Mesothelial cell of epicardium (in vitro differentiated cells): ENCODE measurements around the gene CBFB. TPM values are rescaled to one million over a fixed set of nuclear protein-coding genes. Genes with fewer than 3 reads are reported as not detected.

Experiments
- DNase-seq, 2 experiments: peaks; one replicate each; pipeline ENCODE4 v3.0.0; 2021; ENCODE audit warnings: low spot score in 2 of 2; ENCODE audit not compliant: unreplicated experiment in 2 of 2
- H3K27ac Mint-ChIP-seq: 2 replicates; pipeline ENCODE4 v1.8.0; 2021; ENCODE audit warnings: mixed read lengths
- H3K27me3 Mint-ChIP-seq: 2 replicates; pipeline ENCODE4 v1.8.0; 2021; ENCODE audit warnings: low read depth, mixed read lengths
- H3K36me3 Mint-ChIP-seq: 2 replicates; pipeline ENCODE4 v1.8.0; 2021; ENCODE audit warnings: mixed read lengths
- H3K4me1 Mint-ChIP-seq: 2 replicates; pipeline ENCODE4 v1.8.0; 2021; ENCODE audit warnings: mixed read lengths
- H3K4me3 Mint-ChIP-seq: 2 replicates; pipeline ENCODE4 v1.8.0; 2021; ENCODE audit warnings: mild to moderate bottlenecking, moderate library complexity, mixed read lengths
- H3K9me3 Mint-ChIP-seq: 2 replicates; pipeline ENCODE4 v1.8.0; 2021; ENCODE audit warnings: mixed read lengths
- total RNA-seq: library from RNA; stranded (reverse); gene quantifications from 3 replicates; pipeline ENCODE4 v1.2.1, GENCODE V29; 2021
- TF ChIP-seq, protein P1 (sequence below): fragments of 200-600 bp; sonication (generic); IDR thresholded peaks from one replicate; pipeline ENCODE4 v1.5.0; 2021; ENCODE audit warnings: antibody characterized with exemption; ENCODE audit not compliant: unreplicated experiment

CBFB gene
- total RNA-seq, 1 donor from 2014 or later = 74.6 TPM

DNA sequence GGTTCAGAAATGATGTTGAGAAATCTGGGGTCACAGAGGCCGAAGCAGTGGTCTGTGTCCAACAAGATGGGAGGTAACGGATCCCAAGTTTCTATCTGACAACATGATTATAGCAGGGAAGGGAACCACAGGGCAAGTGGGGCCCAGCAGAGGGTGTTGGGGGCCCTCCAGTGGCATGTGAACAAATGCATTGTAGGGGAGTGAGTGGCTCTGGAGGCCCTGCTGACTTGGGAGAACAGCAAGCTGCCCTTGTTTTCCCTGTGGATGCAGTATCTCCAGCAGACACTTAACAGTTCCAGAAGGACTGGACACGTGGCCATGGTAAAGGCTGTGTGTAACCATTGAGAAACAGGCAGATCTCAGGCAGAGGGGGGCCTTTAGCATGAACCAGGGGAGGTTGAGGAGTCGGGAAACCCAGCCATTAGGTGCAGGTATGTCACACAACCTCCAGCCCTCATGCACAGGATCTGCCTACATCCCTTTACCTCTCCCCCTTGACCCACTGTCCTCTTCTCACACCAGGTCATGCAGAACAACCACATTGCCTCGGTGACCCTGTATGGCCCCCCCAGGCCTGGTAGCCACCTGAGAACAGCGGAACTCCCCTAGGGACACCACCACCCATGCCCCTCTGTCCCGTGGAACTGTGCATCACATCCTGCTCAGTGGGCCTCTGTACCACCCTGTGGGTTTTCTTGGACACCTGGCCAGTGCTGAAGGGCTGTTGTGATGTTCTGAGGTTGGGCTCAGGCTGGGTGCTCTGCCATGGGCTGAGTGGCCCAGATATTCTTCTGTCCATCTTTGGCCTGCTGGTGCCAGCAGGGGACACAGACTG lies 117.8 kb downstream of the CBFB start:
- H3K36me3 Mint-ChIP-seq = peaks cover 31% of the 10 kb centered on the region
- TF ChIP-seq, protein P1, sequence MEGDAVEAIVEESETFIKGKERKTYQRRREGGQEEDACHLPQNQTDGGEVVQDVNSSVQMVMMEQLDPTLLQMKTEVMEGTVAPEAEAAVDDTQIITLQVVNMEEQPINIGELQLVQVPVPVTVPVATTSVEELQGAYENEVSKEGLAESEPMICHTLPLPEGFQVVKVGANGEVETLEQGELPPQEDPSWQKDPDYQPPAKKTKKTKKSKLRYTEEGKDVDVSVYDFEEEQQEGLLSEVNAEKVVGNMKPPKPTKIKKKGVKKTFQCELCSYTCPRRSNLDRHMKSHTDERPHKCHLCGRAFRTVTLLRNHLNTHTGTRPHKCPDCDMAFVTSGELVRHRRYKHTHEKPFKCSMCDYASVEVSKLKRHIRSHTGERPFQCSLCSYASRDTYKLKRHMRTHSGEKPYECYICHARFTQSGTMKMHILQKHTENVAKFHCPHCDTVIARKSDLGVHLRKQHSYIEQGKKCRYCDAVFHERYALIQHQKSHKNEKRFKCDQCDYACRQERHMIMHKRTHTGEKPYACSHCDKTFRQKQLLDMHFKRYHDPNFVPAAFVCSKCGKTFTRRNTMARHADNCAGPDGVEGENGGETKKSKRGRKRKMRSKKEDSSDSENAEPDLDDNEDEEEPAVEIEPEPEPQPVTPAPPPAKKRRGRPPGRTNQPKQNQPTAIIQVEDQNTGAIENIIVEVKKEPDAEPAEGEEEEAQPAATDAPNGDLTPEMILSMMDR = no peak

DNA sequence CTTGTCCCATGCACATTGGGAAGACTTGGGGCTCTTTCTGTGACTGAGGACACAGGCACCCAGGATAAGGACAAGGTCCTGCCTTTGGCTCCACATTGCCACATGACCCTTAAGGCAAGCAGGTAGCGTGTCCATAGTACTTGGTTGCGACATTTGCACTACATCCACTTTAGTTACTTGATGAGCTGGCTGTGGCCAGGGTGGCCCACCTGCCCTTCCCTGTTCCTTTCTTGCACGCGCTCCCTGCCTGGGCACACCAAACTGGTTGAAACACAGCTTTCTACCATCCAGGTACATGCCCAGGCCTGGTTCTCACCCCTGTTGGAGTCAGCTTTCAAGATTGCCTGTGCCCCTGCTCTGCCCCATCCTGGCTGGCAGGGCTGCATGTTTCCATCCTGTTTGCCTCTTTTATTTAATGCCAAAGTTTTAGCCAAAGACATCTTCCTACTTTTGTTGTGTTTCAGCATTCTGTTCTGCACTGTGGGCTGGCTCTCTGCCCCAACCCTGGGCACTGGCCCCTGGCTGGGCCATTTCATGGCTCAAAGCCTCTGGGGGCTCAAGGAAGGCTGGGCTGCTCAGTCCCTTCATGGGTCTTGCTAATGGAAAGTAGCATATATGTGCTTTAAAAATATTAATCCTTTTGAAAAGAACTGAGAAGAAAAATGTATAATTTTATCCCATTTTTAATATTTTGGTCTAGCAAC lies 118.6 kb downstream of the CBFB start:
- peaks cover 13% of the 10 kb centered on the region for H3K27me3 Mint-ChIP-seq
- H3K9me3 Mint-ChIP-seq = no peaks in the 10 kb centered on the region
- no peak for DNase-seq
- H3K4me1 Mint-ChIP-seq = peaks cover 5% of the 10 kb centered on the region
- peaks cover 27% of the 10 kb centered on the region for H3K36me3 Mint-ChIP-seq
- TF ChIP-seq, protein P1 = no peak
- H3K4me3 Mint-ChIP-seq = no peak overlapping the region
- H3K27ac Mint-ChIP-seq = no peak overlapping the region

More for the DNA sequence above, 117.8 kb downstream of the CBFB start:
- no peak overlapping the region for H3K27ac Mint-ChIP-seq
- no peak overlapping the region for H3K4me3 Mint-ChIP-seq
- H3K27me3 Mint-ChIP-seq = peaks cover 11% of the 10 kb centered on the region
- no peak for DNase-seq
- H3K9me3 Mint-ChIP-seq = no peaks in the 10 kb centered on the region
- H3K4me1 Mint-ChIP-seq = peaks cover 5% of the 10 kb centered on the region

DNA sequence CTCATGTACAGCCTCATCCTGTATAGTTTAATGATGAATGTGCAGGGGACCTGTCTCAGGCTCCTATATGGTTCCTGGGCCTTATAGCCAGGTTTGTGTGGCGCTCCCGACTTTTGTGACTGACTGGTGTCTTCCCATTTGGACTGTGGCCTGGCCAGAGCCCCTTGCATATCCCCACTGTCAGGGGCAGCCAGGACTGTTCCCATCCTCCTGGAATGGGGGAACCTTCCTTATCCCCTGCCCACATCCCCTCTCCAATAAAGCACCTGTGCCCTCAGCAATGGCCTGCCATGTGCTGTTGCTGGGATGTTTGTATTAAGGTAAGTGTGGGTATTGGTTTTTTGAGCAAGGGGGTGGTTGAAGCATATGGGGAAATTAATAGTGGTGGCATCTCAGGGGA lies 119.3 kb downstream of the CBFB start:
- H3K36me3 Mint-ChIP-seq = peaks cover 23% of the 10 kb centered on the region
- H3K27me3 Mint-ChIP-seq = peaks cover 19% of the 10 kb centered on the region
- TF ChIP-seq, protein P1 = no peak
- H3K4me3 Mint-ChIP-seq = no peak overlapping the region
- no peaks in the 10 kb centered on the region for H3K9me3 Mint-ChIP-seq
- no peak for DNase-seq
- no peak overlapping the region for H3K27ac Mint-ChIP-seq
- H3K4me1 Mint-ChIP-seq = peaks cover 5% of the 10 kb centered on the region

DNA sequence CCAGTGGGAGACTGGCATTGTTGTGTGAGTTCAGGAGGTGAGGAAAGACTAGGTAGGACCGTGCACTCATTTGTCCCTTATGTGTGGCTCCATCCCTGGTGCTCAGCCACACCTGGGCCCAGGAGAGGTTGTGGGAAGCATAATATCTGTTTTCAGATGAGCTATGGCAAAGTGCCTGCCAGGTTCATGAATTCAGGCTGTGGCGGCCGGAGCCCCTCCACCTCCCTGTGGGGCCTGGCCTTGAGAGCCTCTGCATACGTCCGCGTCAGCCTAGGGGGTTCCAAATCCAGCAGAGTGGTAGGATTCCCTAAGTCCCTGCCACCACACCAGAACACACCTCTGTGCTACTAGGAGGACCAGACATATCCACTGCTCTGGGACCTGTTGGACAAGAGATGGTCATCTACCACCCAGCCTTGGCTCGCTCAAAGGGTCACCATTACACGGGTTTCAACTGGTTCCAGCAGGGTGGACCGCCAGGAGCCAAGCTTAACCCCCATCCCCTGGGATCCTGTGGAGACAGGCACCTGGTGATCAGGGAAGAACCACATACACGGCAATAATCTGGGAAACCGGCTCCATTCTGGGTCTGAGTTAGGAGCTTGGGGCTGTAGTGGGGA lies 119.8 kb downstream of the CBFB start:
- Mint-ChIP-seq H3K27ac (no peak overlapping the region), H3K9me3 (no peaks in the 10 kb centered on the region), H3K27me3 (peaks cover 23% of the 10 kb centered on the region), H3K36me3 (peaks cover 20% of the 10 kb centered on the region), H3K4me3 (peak overlapping the region; percentile 54), H3K4me1 (peaks cover 5% of the 10 kb centered on the region)
- TF ChIP-seq, protein P1 = no peak
- no peak for DNase-seq

DNA sequence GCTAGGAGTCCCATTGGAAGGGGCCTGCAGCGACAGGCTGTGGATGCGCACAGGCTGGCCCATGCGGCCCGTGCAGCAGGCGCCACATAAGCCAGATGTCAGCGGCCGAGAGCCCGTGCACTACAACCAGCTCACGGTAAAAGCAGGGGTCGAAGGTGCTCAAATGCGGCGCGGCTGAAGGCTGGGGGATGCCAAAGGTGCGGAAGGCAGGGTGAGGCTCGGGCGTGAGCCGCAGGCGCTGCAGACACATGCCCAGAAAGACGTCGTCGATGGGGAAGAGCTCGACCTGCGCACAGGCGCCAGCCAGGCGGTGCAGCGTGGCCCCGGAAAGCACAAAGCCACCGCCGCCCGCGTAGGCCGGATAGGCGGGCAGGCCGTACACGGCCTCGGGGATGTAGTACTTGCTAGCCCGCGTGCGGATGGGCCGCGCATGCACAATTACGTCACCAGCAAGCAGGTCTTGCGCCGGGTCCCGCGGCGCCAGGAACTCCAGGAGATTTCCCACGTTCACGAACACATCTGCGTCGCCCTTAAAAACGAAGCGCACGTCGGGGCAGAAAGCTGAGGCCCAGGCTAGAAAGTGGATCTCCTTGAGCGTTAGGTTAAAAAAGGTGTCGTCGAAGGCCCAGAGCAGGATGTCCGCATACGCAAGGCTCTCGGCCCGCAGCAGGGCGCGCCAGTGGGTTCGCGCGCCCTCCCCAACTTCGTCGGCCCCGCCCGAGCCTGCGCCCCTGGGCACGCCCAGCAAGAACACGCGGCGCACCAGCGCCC lies 120.5 kb downstream of the CBFB start:
- Mint-ChIP-seq H3K27me3 (peaks cover 30% of the 10 kb centered on the region), H3K9me3 (no peaks in the 10 kb centered on the region)
- DNase-seq = no peak

More for the DNA sequence above, 120.5 kb downstream of the CBFB start:
- Mint-ChIP-seq H3K27ac (no peak overlapping the region), H3K36me3 (peaks cover 18% of the 10 kb centered on the region), H3K4me3 (peak overlapping the region; percentile 54), H3K4me1 (peaks cover 5% of the 10 kb centered on the region)
- TF ChIP-seq, protein P1 = peak; percentile 8
